ENCODE results near the gene MINDY3. TPM values are rescaled to one million over a fixed set of nuclear protein-coding genes. Genes with fewer than 3 reads are reported as not detected.

The MINDY3 gene
- total and polyA plus RNA-seq, 7 experiments from 2014 or later: 3.6 to 43.8 (median 29.1) TPM

GRCh38 chr10:15863323-15863722 is 3.0 kb upstream of the MINDY3 start:
- peaks cover 0 to 11% (median 4%) of the 10 kb centered on the region in 5 donors for H3K36me3 Mint-ChIP-seq
- intact Hi-C loops (cut with micrococcal nuclease): loop anchor here (10.0 kb wide), 3 partner anchors 1391 to 1781 kb away; partner anchors contain the start of gene STAM (in 1 of the 2)
- no peak for DNase-seq
- H3K27me3 Mint-ChIP-seq: peaks cover 46 to 53% (median 47%) of the 10 kb centered on the region in 5 donors
- no peak overlapping the region for H3K4me3 Mint-ChIP-seq
- H3K27me3 ChIP-seq (ENCODE audit: control insufficient read depth in 2 of 2, insufficient read depth in 2 of 2, low read length in 2 of 2): no peaks in the 10 kb centered on the region
- H3K27ac Mint-ChIP-seq: no peak overlapping the region
- CTCF ChIA-PET: no interaction called here
- POLR2A ChIA-PET: no interaction called here
- peaks cover 0 to 10% (median 4%) of the 10 kb centered on the region in 11 donors for H3K9me3 Mint-ChIP-seq
- no peaks in the 10 kb centered on the region for H3K9me3 ChIP-seq (ENCODE audit: control insufficient read depth in 2 of 3, low read length in 3 of 3)
- H3K27ac ChIP-seq (ENCODE audit: low read depth, low read length): no peak overlapping the region
- H3K4me1 ChIP-seq (ENCODE audit: control insufficient read depth in 2 of 2, insufficient read depth in 2 of 2, low read length in 2 of 2): peaks cover 10 to 19% of the 10 kb centered on the region in 2 donors
- ATAC-seq: no peak
- H3K4me1 Mint-ChIP-seq: peaks cover 6 to 25% (median 18%) of the 10 kb centered on the region in 7 donors
- H3K36me3 ChIP-seq (ENCODE audit: control insufficient read depth in 2 of 3, insufficient read depth in 3 of 3, low read length in 3 of 3): peaks cover 0 to 8% (median 0%) of the 10 kb centered on the region in 3 experiments
- no peak overlapping the region for H3K4me3 ChIP-seq (ENCODE audit: low read length)

GRCh38 chr10:15860692-15861201 is 440 bp upstream of the MINDY3 start:
- ChIA-PET POLR2A (interaction anchor here (0.9 to 1.3 kb wide), 2 partner anchors 576 to 957 kb away, joined by 3 read pairs; partner anchors contain the start of genes PTER and RSU1), CTCF (no interaction called here)
- Mint-ChIP-seq H3K27ac (peak overlapping the region; percentile 90 to 96 (median 93)), H3K9me3 (peaks cover 0 to 9% (median 2%) of the 10 kb centered on the region in 11 donors), H3K36me3 (peaks cover 4 to 12% (median 4%) of the 10 kb centered on the region in 5 donors), H3K4me1 (peaks cover 21 to 47% (median 40%) of the 10 kb centered on the region in 7 donors), H3K4me3 (peak overlapping the region; percentile 95 to 100 (median 98)), H3K27me3 (peaks cover 23 to 30% (median 28%) of the 10 kb centered on the region in 5 donors)
- Histone ChIP-seq H3K36me3 (ENCODE audit: control insufficient read depth in 2 of 3, insufficient read depth in 3 of 3, low read length in 3 of 3) (peaks cover 0 to 8% (median 0%) of the 10 kb centered on the region in 3 experiments), H3K9me3 (ENCODE audit: control insufficient read depth in 2 of 3, low read length in 3 of 3) (no peaks in the 10 kb centered on the region), H3K27ac (ENCODE audit: low read depth, low read length) (peak overlapping the region; percentile 55), H3K27me3 (ENCODE audit: control insufficient read depth in 2 of 2, insufficient read depth in 2 of 2, low read length in 2 of 2) (no peaks in the 10 kb centered on the region), H3K4me3 (ENCODE audit: low read length) (peak overlapping the region; percentile 97), H3K4me1 (ENCODE audit: control insufficient read depth in 2 of 2, insufficient read depth in 2 of 2, low read length in 2 of 2) (peaks cover 10 to 22% of the 10 kb centered on the region in 2 donors)
- DNase-seq (no peak), ATAC-seq (no peak)
- intact Hi-C loops (cut with micrococcal nuclease): loop anchor here (1.0 to 10.0 kb wide), 7 partner anchors 576 to 1784 kb away; partner anchors contain the start of genes RSU1 (in 2 of the 2) and STAM (in 2 of the 2)

GRCh38 chr10:15859509-15859905 is 800 bp downstream of the MINDY3 start:
- H3K4me1 Mint-ChIP-seq: peaks cover 28 to 59% (median 50%) of the 10 kb centered on the region in 7 donors
- H3K4me3 Mint-ChIP-seq: peak overlapping the region; percentile 95 to 100 (median 98)
- Histone ChIP-seq H3K36me3 (ENCODE audit: control insufficient read depth in 2 of 3, insufficient read depth in 3 of 3, low read length in 3 of 3) (peaks cover 0 to 8% (median 0%) of the 10 kb centered on the region in 3 experiments), H3K9me3 (ENCODE audit: control insufficient read depth in 2 of 3, low read length in 3 of 3) (no peaks in the 10 kb centered on the region), H3K27ac (ENCODE audit: low read depth, low read length) (peak overlapping the region; percentile 55), H3K27me3 (ENCODE audit: control insufficient read depth in 2 of 2, insufficient read depth in 2 of 2, low read length in 2 of 2) (no peaks in the 10 kb centered on the region), H3K4me3 (ENCODE audit: low read length) (peak overlapping the region; percentile 97), H3K4me1 (ENCODE audit: control insufficient read depth in 2 of 2, insufficient read depth in 2 of 2, low read length in 2 of 2) (peaks cover 10 to 22% of the 10 kb centered on the region in 2 donors)
- CTCF ChIA-PET: interaction anchor here (0.6 kb wide), 1 partner anchor 12 kb away, joined by 3 read pairs; no protein-coding TSS in a partner anchor
- peaks cover 13 to 18% (median 16%) of the 10 kb centered on the region in 5 donors for H3K27me3 Mint-ChIP-seq
- intact Hi-C loops (cut with micrococcal nuclease): loop anchor here in 1 of 2 donors (2.0 kb wide), 1 partner anchor 17 kb away; no protein-coding TSS in a partner anchor
- H3K36me3 Mint-ChIP-seq: peaks cover 4 to 17% (median 12%) of the 10 kb centered on the region in 5 donors
- ATAC-seq: no peak
- peaks cover 0 to 5% (median 0%) of the 10 kb centered on the region in 11 donors for H3K9me3 Mint-ChIP-seq
- peak overlapping the region; percentile 90 to 96 (median 93) for H3K27ac Mint-ChIP-seq
- no peak for DNase-seq
- POLR2A ChIA-PET: interaction anchor here (0.5 to 1.3 kb wide), 3 partner anchors 578 to 1276 kb away, joined by 3 to 4 read pairs (median 3); partner anchors contain the start of gene PTER

GRCh38 chr10:15858861-15859281 is 1.4 kb downstream of the MINDY3 start:
- POLR2A ChIA-PET: no interaction called here
- Histone ChIP-seq H3K4me3 (ENCODE audit: low read length) (peak overlapping the region; percentile 97), H3K36me3 (ENCODE audit: control insufficient read depth in 2 of 3, insufficient read depth in 3 of 3, low read length in 3 of 3) (peaks cover 0 to 8% (median 0%) of the 10 kb centered on the region in 3 experiments), H3K4me1 (ENCODE audit: control insufficient read depth in 2 of 2, insufficient read depth in 2 of 2, low read length in 2 of 2) (peaks cover 10 to 22% of the 10 kb centered on the region in 2 donors), H3K27me3 (ENCODE audit: control insufficient read depth in 2 of 2, insufficient read depth in 2 of 2, low read length in 2 of 2) (no peaks in the 10 kb centered on the region), H3K9me3 (ENCODE audit: control insufficient read depth in 2 of 3, low read length in 3 of 3) (no peaks in the 10 kb centered on the region), H3K27ac (ENCODE audit: low read depth, low read length) (no peak overlapping the region)
- ATAC-seq (no peak), DNase-seq (no peak)
- peaks cover 6 to 12% (median 11%) of the 10 kb centered on the region in 5 donors for H3K27me3 Mint-ChIP-seq
- peaks cover 0 to 5% (median 0%) of the 10 kb centered on the region in 11 donors for H3K9me3 Mint-ChIP-seq
- CTCF ChIA-PET: interaction anchor here (0.5 kb wide), 1 partner anchor 118 kb away, joined by 3 read pairs; no protein-coding TSS in a partner anchor
- H3K36me3 Mint-ChIP-seq: peaks cover 4 to 23% (median 19%) of the 10 kb centered on the region in 5 donors
- H3K27ac Mint-ChIP-seq: peak overlapping the region in 3 of 9 donors; percentile 11 to 44 (median 15)
- peak overlapping the region; percentile 73 to 100 (median 98) for H3K4me3 Mint-ChIP-seq
- intact Hi-C loops (cut with micrococcal nuclease): loop anchor here in 1 of 2 donors (2.0 kb wide), 1 partner anchor 16 kb away; no protein-coding TSS in a partner anchor
- H3K4me1 Mint-ChIP-seq: peaks cover 31 to 65% (median 57%) of the 10 kb centered on the region in 7 donors

- Histone ChIP-seq H3K27ac (ENCODE audit: low read depth, low read length) (no peak overlapping the region), H3K4me3 (ENCODE audit: low read length) (no peak overlapping the region), H3K36me3 (ENCODE audit: control insufficient read depth in 2 of 3, insufficient read depth in 3 of 3, low read length in 3 of 3) (peaks cover 0 to 8% (median 0%) of the 10 kb centered on the region in 3 experiments), H3K9me3 (ENCODE audit: control insufficient read depth in 2 of 3, low read length in 3 of 3) (no peaks in the 10 kb centered on the region), H3K27me3 (ENCODE audit: control insufficient read depth in 2 of 2, insufficient read depth in 2 of 2, low read length in 2 of 2) (no peaks in the 10 kb centered on the region), H3K4me1 (ENCODE audit: control insufficient read depth in 2 of 2, insufficient read depth in 2 of 2, low read length in 2 of 2) (peaks cover 10 to 22% of the 10 kb centered on the region in 2 donors)
- H3K4me3 Mint-ChIP-seq: peak overlapping the region in 8 of 10 donors; percentile 7 to 97 (median 41)
- peaks cover 35 to 79% (median 70%) of the 10 kb centered on the region in 7 donors for H3K4me1 Mint-ChIP-seq
- POLR2A ChIA-PET: interaction anchor here (0.6 to 1.4 kb wide), 2 partner anchors 10 to 1898 kb away, joined by 3 to 4 read pairs; no protein-coding TSS in a partner anchor
- intact Hi-C loops (cut with micrococcal nuclease): no loop called here
- peaks cover 9 to 36% (median 30%) of the 10 kb centered on the region in 5 donors for H3K36me3 Mint-ChIP-seq
- CTCF ChIA-PET: no interaction called here
- DNase-seq (no peak), ATAC-seq (no peak)
- H3K27me3 Mint-ChIP-seq: peaks cover 0 to 5% (median 3%) of the 10 kb centered on the region in 5 donors
- H3K27ac Mint-ChIP-seq: peak overlapping the region in 2 of 9 donors; percentile 29 to 75
- H3K9me3 Mint-ChIP-seq: peaks cover 0 to 10% (median 2%) of the 10 kb centered on the region in 11 donors
These were observed 3.2 kb downstream of the MINDY3 start for GRCh38 chr10:15857107-15857575.

GRCh38 chr10:15856328-15857015 is 3.8 kb downstream of the MINDY3 start:
- H3K4me1 Mint-ChIP-seq: peaks cover 40 to 86% (median 77%) of the 10 kb centered on the region in 7 donors
- ChIA-PET CTCF (interaction anchor here (0.6 kb wide), 1 partner anchor 988 kb away, joined by 3 read pairs; no protein-coding TSS in a partner anchor), POLR2A (interaction anchor here (0.6 to 1.4 kb wide), 2 partner anchors 10 to 1898 kb away, joined by 3 to 4 read pairs; no protein-coding TSS in a partner anchor)
- intact Hi-C loops (cut with micrococcal nuclease): no loop called here
- Histone ChIP-seq H3K36me3 (ENCODE audit: control insufficient read depth in 2 of 3, insufficient read depth in 3 of 3, low read length in 3 of 3) (peaks cover 0 to 8% (median 0%) of the 10 kb centered on the region in 3 experiments), H3K9me3 (ENCODE audit: control insufficient read depth in 2 of 3, low read length in 3 of 3) (peaks cover 0 to 6% (median 0%) of the 10 kb centered on the region in 3 experiments), H3K4me3 (ENCODE audit: low read length) (no peak overlapping the region), H3K27me3 (ENCODE audit: control insufficient read depth in 2 of 2, insufficient read depth in 2 of 2, low read length in 2 of 2) (no peaks in the 10 kb centered on the region), H3K27ac (ENCODE audit: low read depth, low read length) (no peak overlapping the region), H3K4me1 (ENCODE audit: control insufficient read depth in 2 of 2, insufficient read depth in 2 of 2, low read length in 2 of 2) (peaks cover 10 to 22% of the 10 kb centered on the region in 2 donors)
- H3K36me3 Mint-ChIP-seq: peaks cover 16 to 38% (median 37%) of the 10 kb centered on the region in 5 donors
- no peak overlapping the region for H3K27ac Mint-ChIP-seq
- DNase-seq (no peak), ATAC-seq (no peak)
- H3K4me3 Mint-ChIP-seq: peak overlapping the region in 7 of 10 donors; percentile 3 to 97 (median 52)
- H3K9me3 Mint-ChIP-seq: peaks cover 4 to 12% (median 8%) of the 10 kb centered on the region in 11 donors
- no peaks in the 10 kb centered on the region for H3K27me3 Mint-ChIP-seq
